Sigmoid colon (tissue), 4 donors: ENCODE results near the gene LYPD6B.

Source experiments
- EP300 ChIP-seq, 4 donors: sonication (generic); formaldehyde crosslinking; IDR thresholded peaks; one replicate each; pipeline ENCODE4 v1.6.1; 2017; ENCODE audit warnings: antibody characterized with exemption in 4 of 4
- POLR2A ChIP-seq, 2 donors: fragments of 450-650 bp; IDR thresholded peaks; one replicate each; pipeline ENCODE4 v1.6.1; 2016; ENCODE audit warnings: antibody characterized with exemption in 2 of 2, mild to moderate bottlenecking in 2 of 2, moderate library complexity in 2 of 2
- POLR2AphosphoS5 ChIP-seq, 4 donors: sonication (generic); formaldehyde crosslinking; IDR thresholded peaks; one replicate each; pipeline ENCODE4 v1.6.1; 2017; ENCODE audit warnings: antibody characterized with exemption in 4 of 4
- TF ChIP-seq, protein P1 (sequence below), 4 experiments: fragments of 450-650 bp in 3 of 4; fragments of 200-600 bp in 1 of 4; IDR thresholded peaks; one replicate each; pipeline ENCODE4 v1.5.1; 2016 to 2019; ENCODE audit warnings: antibody characterized with exemption in 4 of 4, mild to moderate bottlenecking in 3 of 4, moderate library complexity in 2 of 4

DNA sequence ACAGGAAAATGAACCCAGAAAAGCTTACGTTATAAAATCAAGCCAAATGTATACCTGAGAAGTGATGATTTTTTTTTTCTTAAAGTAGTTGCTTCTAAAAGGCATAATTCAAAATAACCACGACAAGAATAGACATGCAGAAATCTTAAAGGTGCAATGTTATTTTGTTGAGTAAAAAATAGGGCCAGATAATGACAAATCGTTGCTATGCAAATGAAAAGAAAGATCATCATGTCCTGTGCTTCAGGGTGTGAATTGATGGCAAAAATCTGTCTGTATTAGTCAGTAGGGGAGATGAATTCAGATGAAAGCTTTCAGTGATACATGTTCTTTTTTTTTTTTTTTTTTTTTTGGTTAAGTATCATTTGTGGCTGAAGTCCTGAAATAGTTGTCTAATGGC is 24.0 kb downstream of the LYPD6B start:
- TF ChIP-seq, protein P1, sequence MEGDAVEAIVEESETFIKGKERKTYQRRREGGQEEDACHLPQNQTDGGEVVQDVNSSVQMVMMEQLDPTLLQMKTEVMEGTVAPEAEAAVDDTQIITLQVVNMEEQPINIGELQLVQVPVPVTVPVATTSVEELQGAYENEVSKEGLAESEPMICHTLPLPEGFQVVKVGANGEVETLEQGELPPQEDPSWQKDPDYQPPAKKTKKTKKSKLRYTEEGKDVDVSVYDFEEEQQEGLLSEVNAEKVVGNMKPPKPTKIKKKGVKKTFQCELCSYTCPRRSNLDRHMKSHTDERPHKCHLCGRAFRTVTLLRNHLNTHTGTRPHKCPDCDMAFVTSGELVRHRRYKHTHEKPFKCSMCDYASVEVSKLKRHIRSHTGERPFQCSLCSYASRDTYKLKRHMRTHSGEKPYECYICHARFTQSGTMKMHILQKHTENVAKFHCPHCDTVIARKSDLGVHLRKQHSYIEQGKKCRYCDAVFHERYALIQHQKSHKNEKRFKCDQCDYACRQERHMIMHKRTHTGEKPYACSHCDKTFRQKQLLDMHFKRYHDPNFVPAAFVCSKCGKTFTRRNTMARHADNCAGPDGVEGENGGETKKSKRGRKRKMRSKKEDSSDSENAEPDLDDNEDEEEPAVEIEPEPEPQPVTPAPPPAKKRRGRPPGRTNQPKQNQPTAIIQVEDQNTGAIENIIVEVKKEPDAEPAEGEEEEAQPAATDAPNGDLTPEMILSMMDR (IDR thresholded peaks at IDR 0.05): no peak
- TF ChIP-seq POLR2A (IDR thresholded peaks at IDR 0.05) (no peak), POLR2AphosphoS5 (IDR thresholded peaks at IDR 0.05) (no peak), EP300 (IDR thresholded peaks at IDR 0.05) (no peak)
